ENCODE data around the gene KRT23. TPM values are rescaled to one million over a fixed set of nuclear protein-coding genes. Genes with fewer than 3 reads are reported as not detected.

Gene KRT23
- total and polyA plus RNA-seq, 8 donors = 1.1 to 2.6 TPM; not detected in 6

- no peaks in the 10 kb centered on the region for H3K36me3 ChIP-seq
- no peaks in the 10 kb centered on the region for H3K9me3 ChIP-seq
- peaks cover 0 to 9% (median 6%) of the 10 kb centered on the region in 4 donors for H3K4me1 ChIP-seq
- 72 to 89% (median 78%) methylated on average over 3 of the region's 3 CpGs for WGBS, 5 donors
- intact Hi-C loops (cut with DNase I; ENCODE audit: low total_unique reads) = no loop called here
- no peak overlapping the region for H3K27ac ChIP-seq
- DNase-seq = no peak
- H3K4me3 ChIP-seq = no peak overlapping the region
- no peaks in the 10 kb centered on the region for H3K27me3 ChIP-seq
- no peak for TF ChIP-seq POLR2AphosphoS5 (IDR thresholded peaks at IDR 0.05)
- TF ChIP-seq EP300 (IDR thresholded peaks at IDR 0.05) = no peak
- TF ChIP-seq CTCF (IDR thresholded peaks at IDR 0.05) = no peak
- no peak for TF ChIP-seq POLR2A (IDR thresholded peaks at IDR 0.05)
Measured at GRCh38 chr17:40914075-40914855, 23.2 kb downstream of the KRT23 start.

- no peak overlapping the region for H3K4me3 ChIP-seq
- H3K36me3 ChIP-seq = no peaks in the 10 kb centered on the region
- no peak for TF ChIP-seq POLR2A (IDR thresholded peaks at IDR 0.05)
- TF ChIP-seq POLR2AphosphoS5 (IDR thresholded peaks at IDR 0.05) = no peak
- no peak for TF ChIP-seq EP300 (IDR thresholded peaks at IDR 0.05)
- TF ChIP-seq CTCF (IDR thresholded peaks at IDR 0.05) = no peak
- H3K27ac ChIP-seq = no peak overlapping the region
- intact Hi-C loops (cut with DNase I; ENCODE audit: low total_unique reads) = no loop called here
- no peaks in the 10 kb centered on the region for H3K9me3 ChIP-seq
- H3K4me1 ChIP-seq = peaks cover 0 to 9% (median 6%) of the 10 kb centered on the region in 4 donors
- WGBS, 5 donors = 85 to 89% (median 88%) methylated on average over 13 of the region's 13 CpGs
- no peaks in the 10 kb centered on the region for H3K27me3 ChIP-seq
- DNase-seq = no peak
Measured at GRCh38 chr17:40912486-40913210, 24.8 kb downstream of the KRT23 start.

- H3K27ac ChIP-seq = peak overlapping the region in 2 of 5 donors; percentile 7 to 30
- H3K36me3 ChIP-seq = no peaks in the 10 kb centered on the region
- intact Hi-C loops (cut with DNase I; ENCODE audit: low total_unique reads) = no loop called here
- DNase-seq = no peak
- H3K27me3 ChIP-seq = peaks cover 0 to 11% (median 0%) of the 10 kb centered on the region in 3 donors
- 60 to 77% (median 66%) methylated on average over 3 of the region's 3 CpGs for WGBS, 5 donors
- H3K9me3 ChIP-seq = no peaks in the 10 kb centered on the region
- TF ChIP-seq POLR2AphosphoS5 (IDR thresholded peaks at IDR 0.05) (no peak), POLR2A (IDR thresholded peaks at IDR 0.05) (no peak), CTCF (IDR thresholded peaks at IDR 0.05) (no peak), EP300 (IDR thresholded peaks at IDR 0.05) (no peak)
- peaks cover 0 to 9% (median 6%) of the 10 kb centered on the region in 4 donors for H3K4me1 ChIP-seq
- H3K4me3 ChIP-seq = no peak overlapping the region
Measured at GRCh38 chr17:40910441-40910841, 27.0 kb downstream of the KRT23 start.

DNA sequence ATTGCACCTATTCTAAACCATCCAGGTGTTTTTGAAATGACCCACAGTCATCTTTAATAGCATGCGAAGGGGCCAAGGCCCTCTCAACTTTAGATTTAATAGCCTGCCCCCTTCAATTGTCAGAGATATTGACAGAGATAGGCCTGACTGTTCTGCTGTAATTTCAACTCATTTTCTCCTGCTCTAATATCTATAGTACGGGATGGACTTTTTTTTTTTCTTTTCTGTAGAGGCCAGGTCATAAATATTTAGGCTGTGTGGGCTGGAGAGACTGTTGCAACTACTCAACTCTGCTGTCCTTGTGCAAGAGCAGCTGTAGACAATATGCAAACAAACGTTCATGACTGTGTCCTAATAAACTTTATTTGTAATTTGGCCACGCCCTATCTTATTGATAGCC lies 27.7 kb downstream of the KRT23 start:
- Histone ChIP-seq H3K4me1 (peaks cover 0 to 9% (median 6%) of the 10 kb centered on the region in 4 donors), H3K27me3 (peaks cover 0 to 16% (median 0%) of the 10 kb centered on the region in 3 donors), H3K9me3 (no peaks in the 10 kb centered on the region), H3K36me3 (no peaks in the 10 kb centered on the region), H3K27ac (peak overlapping the region in 2 of 5 donors; percentile 7 to 30), H3K4me3 (no peak overlapping the region)
- intact Hi-C loops (cut with DNase I; ENCODE audit: low total_unique reads) = loop anchor here (10.0 kb wide), 2 partner anchors 415 to 745 kb away; no protein-coding TSS in a partner anchor
- DNase-seq = no peak
- 34 to 44% (median 38%) methylated on average over 4 of the region's 4 CpGs for WGBS, 5 donors
- TF ChIP-seq POLR2AphosphoS5 (IDR thresholded peaks at IDR 0.05) = peak in 1 of 3 donors; percentile 17
- TF ChIP-seq POLR2A (IDR thresholded peaks at IDR 0.05) = no peak

Data from stomach (tissue), 9 donors.